Astrocyte (in vitro differentiated cells and primary cell): ENCODE measurements around the gene UNC5B.

Experiments used
- CTCF ChIP-seq: IDR thresholded peaks from 2 replicates; pipeline ENCODE4 v1.5.1; 2011; ENCODE audit warnings: low read depth, mild to moderate bottlenecking, inconsistent platforms, low read length, moderate library complexity; ENCODE audit not compliant: insufficient read depth
- EZH2 ChIP-seq: IDR thresholded peaks from 2 replicates; pipeline ENCODE4 v1.6.1; 2012; ENCODE audit warnings: mild to moderate bottlenecking, low read length, inconsistent platforms; ENCODE audit not compliant: insufficient read depth

GRCh38 chr10:71351087-71351486 lies 138.7 kb downstream of the UNC5B start:
- TF ChIP-seq CTCF (no peak), EZH2 (no peak)
